Hair follicular keratinocyte (primary cell): ENCODE data around the gene RABL2A. TPM values are rescaled to one million over a fixed set of nuclear protein-coding genes. Genes with fewer than 3 reads are reported as not detected.

Experiments used
- total RNA-seq: library from RNA; depleted of rRNA; stranded (reverse); fragments of >200 nt; gene quantifications from 2 replicates; pipeline ENCODE4 v1.2.3, GENCODE V29; 2015

RABL2A gene
- 4.7 and 6.4 TPM in 2 replicates for total RNA-seq

DNA sequence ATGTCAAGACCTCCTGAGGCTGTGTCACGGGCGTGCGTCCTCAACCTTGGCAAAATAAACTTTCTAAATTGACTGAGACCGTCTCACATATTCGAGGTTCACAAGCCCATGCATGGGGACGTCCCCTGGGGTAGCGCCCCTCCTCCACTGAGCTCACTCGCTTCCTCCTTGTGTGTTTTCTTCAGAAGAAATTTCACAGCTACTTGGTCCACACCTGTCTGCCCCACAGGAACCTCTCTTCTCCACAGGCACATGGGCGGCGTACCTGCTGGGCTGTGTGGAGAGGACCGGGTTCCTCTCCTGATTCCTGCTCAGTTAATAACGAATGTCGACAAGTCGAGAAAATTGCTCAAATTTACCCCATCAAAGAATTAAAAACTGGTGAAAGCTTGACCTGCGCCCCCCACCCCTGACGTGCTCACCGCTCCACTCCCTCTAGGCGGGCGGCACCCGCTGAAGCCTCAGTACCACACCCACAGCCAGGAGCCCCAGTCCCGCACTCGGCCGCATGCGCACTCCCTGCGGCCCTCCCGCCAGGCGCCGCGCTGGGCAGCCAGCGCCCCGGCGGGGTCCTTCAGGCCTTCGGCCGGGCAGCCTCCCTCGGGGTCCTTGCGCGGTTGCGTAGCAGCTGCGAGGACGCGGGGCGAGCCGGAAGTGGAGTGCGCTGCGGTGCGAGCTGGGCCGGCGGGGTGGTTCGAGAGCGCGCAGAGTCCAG lies at the start of gene RABL2A:
Gene RABL2A, plus strand, starts transcription at position 651 of the 715 bp plus-strand sequence. CDS start 1,341 bp downstream, outside the sequence.

Other genes with a start within 250 kb of the RABL2A start
- 12.1 and 21.6 TPM in 2 replicates for gene ZNG1B, start 189.6 kb upstream of the RABL2A start, total RNA-seq
- not detected in 2 replicates for gene FOXD4L1, start 128.6 kb upstream of the RABL2A start, total RNA-seq
- gene SLC35F5, start 129.4 kb downstream of the RABL2A start, total RNA-seq: 34.0 and 51.9 TPM in 2 replicates